HTERT RPE-1 (cell line): ENCODE results near the gene KAZN.

Experiments used
- in situ Hi-C: fragments of 300-500 bp; cut with MboI; formaldehyde crosslinking; loops from 4 replicates; pipeline ENCODE4 v1.14.3; 2020; ENCODE audit warnings: low sequenced_read_pairs

The KAZN gene

GRCh38 chr1:14738647-14739046 is 140.2 kb downstream of the KAZN start:
- in situ Hi-C loops, result no loop called here

DNA sequence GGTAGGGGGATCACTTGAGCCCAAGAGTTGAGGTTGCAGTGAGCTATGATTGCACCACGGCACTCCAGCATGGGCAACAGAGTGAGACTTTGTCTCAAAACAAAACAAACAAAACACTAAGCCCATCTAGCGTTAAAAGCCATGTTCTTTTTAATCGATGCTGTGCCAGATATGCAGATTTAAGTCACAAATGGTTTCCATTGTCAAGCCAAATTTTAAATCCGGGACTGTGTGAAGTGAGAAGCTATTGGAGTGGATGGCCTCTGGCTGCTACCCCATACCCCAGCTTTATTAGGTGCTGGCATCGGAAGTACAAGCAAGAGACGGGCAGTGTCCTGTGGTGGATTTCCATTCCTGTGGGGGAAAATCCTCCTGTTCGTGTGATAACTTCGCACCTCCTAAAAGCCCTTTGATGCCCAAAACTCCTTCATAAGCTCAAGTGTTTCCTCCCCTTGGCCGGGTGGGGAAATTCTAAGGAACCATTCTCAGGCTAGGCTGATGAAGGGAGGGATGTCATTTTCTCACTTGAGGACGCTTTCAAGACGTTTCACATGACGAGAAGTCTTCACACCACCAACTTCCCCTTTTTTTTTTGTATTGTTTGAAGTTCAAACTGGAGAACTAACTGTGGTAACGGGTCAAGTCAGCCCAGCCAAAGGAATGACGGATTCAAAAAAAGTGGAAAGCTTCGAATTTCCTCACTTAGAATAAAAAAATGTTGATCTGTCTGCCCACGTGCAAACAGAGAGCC is 140.8 kb downstream of the KAZN start:
- in situ Hi-C loops, result no loop called here

DNA sequence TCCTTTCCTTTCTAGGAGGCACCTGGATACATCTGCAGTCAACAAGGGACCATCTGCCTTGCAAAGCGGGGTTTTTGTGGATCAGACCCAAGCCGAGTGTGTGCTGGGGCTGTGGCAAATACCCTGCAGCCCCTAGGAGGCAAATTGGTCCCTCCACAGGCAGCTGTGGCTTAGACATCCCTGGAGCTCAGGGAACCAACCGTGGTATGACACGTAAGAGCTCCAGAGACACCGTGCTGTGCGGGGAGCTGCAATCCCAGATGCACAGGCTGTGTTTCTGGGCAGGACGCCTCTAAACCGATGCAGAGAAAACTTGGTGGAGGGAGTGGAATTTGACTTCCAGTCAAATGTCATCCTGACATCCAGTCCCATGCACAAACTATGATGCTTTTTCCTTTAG is 141.5 kb downstream of the KAZN start:
- in situ Hi-C loops, result no loop called here

- in situ Hi-C loops, result no loop called here
Observed at GRCh38 chr1:14741082-14741481, 142.6 kb downstream of the KAZN start.

DNA sequence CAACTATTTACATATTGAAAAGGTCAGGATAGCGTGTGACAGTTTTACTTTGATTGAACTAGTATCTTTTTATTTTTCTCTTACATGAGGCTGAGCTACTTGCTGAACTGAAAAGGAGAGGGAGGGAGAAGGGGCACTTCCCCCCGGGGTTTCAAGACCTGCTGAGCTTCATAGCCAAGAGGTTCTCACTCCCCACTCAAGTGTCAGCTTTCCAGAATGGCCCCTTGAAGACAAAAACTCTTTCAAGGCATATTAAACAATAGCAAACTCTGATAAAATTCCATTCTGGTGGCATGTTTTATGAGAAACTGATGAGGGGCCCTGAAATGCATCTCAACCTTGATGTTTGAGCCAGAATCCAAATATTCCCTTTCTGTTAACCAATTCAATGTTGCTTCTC is 143.0 kb downstream of the KAZN start:
- in situ Hi-C loops, result no loop called here

- in situ Hi-C loops, result no loop called here
Observed at GRCh38 chr1:14742181-14742980, 143.9 kb downstream of the KAZN start.

DNA sequence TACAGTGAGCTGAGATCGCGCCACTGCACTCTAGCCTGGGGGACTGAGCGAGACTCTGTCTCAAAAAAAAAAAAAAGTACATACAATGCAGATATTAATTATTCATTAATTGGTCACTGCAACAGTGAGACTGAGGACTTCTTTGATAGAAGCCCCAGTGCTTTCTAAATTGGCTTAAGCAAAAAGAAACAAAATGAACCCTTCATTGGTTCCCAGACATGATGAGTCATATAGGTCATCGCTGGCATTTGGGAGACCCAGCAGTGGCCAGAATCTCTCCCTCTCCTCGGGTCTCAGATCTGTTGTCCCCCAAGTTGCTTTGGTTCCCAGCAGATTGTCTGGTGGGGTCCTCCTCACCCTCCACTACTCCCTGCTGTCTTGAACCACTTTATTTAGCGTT is 144.9 kb downstream of the KAZN start:
- in situ Hi-C loops, result no loop called here

GRCh38 chr1:14745001-14745720 is 146.7 kb downstream of the KAZN start:
- in situ Hi-C loops, result no loop called here

GRCh38 chr1:14745789-14746188 is 147.3 kb downstream of the KAZN start:
- in situ Hi-C loops, result no loop called here

DNA sequence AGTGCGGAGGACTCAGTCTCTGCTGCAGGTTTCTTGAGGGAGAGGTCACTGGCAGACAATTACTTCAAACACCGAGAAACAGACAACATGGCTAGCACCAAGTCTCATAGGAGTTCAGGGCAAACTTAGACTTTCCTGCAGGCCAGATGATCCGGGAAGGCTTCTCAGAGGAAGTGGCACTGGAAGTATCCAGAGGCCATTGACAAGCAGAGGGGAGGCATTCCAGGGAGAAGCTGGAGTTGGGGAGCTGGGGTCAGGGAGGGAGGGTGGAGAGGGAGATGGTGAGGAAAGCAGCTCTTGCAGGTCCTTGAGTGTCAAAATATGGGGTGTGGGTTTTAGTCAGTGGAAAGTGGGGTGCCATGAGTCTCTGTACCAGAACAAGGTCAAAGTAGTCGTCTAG is 147.9 kb downstream of the KAZN start:
- in situ Hi-C loops, result no loop called here

DNA sequence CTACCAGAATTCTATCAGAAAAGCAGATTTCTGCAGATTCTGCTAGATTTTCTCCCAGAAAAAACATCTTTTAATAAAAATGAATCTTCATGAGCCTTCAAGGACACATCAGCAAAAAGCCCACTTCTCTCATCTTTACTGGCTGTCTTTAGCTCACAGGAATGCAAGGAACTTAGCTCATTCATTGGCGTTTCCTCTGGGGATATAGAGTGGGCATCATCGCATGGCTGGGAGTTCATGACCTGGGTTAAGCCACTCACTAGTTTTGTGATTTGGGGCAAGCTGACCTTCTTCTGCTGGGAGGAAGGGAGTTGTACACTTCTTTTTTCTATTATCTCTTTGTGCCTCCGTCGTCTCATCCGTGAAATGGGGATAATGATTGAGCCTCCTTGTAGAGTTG is 149.7 kb downstream of the KAZN start:
- in situ Hi-C loops, result no loop called here

GRCh38 chr1:14748977-14749376 is 150.5 kb downstream of the KAZN start:
- in situ Hi-C loops, result no loop called here

- in situ Hi-C loops, result no loop called here
Observed at GRCh38 chr1:14750490-14750889, 152.0 kb downstream of the KAZN start.

GRCh38 chr1:14755518-14756252 is 157.2 kb downstream of the KAZN start:
- in situ Hi-C loops, result no loop called here

DNA sequence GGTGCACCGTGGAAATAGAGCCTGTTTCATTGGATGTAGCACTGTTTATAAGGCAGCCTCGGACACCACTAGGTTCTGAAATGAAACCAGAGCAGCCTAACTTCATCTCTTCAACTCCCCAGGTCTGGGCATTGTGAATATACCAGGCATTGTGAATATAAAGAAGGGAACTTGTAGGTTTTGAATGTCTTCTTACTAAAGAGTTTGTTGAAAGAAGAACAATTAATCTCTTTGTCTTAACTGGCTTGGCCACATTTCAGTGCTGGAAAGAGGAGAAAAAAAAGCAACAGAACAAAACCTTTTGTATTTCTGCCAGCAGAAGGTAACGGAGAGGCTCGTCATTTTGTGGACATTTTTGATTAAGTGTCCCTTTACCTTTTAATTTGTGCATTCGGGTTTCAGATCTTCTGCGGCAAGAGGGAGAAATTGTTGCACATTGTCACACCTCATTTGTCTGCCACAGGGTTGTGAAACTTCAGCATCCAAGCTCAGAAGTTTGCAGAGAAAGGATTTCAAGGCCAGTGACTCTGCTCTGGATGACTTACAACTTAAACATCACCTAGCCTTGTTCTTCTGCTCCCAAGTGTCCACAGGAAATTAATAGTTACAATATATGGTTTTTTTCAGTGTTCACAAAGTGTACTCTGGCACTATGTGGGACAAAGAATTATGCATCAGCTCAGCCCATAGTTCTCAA is 158.3 kb downstream of the KAZN start:
- in situ Hi-C loops, result no loop called here

DNA sequence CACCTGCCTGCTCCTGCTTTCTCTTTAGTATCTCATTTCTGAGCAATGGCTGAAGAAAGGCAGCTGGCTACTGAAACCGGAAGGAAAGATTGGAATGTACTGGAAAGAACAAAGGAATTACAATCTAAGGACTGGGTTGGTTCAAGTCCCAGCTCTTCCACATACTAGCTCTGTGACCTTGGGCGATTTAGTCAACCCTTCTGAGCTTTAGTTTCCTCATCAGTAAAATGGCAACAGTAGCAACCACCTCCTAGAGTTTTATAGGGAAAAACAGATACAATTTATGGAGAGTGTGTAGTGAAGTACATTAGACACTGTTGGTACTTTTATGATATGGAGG is 158.8 kb downstream of the KAZN start:
- in situ Hi-C loops, result no loop called here

GRCh38 chr1:14759042-14759818 is 160.7 kb downstream of the KAZN start:
- in situ Hi-C loops, result no loop called here

DNA sequence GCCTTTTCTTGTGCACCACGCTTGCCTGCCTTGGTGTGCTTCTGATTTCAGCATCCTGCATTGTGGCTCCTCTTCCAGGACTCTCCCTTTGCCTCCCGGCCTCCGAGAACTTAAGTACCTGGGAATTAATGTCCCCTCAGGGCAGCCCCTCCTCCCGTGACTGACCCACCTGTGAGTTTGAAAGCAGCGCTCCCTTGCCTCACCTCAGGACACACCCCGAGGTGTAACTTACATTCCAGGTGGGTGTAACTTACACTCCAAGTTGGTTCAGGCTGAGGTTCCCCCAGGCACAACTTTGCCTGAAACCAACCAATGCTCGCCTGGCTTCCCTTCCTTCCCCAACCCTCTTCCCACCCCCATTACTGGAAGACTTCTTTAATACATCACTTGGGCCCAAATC is 161.4 kb downstream of the KAZN start:
- in situ Hi-C loops, result no loop called here

DNA sequence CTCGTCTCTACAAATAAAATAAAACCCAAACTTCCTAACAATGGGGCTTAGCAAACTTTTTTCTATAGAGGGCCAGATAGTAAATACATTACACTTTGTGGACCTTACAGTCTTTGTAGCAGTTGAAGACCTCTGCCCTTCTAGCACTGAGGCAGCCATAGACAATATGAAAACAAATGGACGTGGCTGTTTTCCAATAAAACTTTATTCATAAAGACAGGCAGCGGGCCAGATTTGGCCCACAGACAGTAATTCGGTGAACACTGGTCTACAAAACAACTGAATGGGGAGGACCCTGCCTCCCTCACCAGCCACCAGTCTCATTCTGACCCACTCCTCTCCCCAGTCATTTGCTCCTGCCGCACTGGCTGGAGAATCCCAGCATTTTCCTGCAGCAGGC is 162.3 kb downstream of the KAZN start:
- in situ Hi-C loops, result no loop called here
